ENCODE data around the gene CARTPT. TPM values are rescaled to one million over a fixed set of nuclear protein-coding genes. Genes with fewer than 3 reads are reported as not detected.

The CARTPT gene
- total RNA-seq, 1 experiment from 2014 or later, result not detected

GRCh38 chr5:71700803-71701202, 18.3 kb upstream of the CARTPT start:
- ChIA-PET RAD21 (ENCODE audit: low non-redundant PET in 1 of 2, low total read pairs in 2 of 2, uncharacterized antibody in 2 of 2, unreplicated experiment in 2 of 2) (no interaction called here), CTCF (no interaction called here), POLR2A (no interaction called here)
- DNase-seq (ENCODE audit: low read depth, low spot score) (no peak), ATAC-seq (no peak)
- H2AFZ ChIP-seq (ENCODE audit: low read depth, low read length, poor library complexity, severe bottlenecking), result no peak overlapping the region
- H3K27me3 ChIP-seq (ENCODE audit: insufficient read depth, low read length), result peaks cover 13% of the 10 kb centered on the region
- no peak overlapping the region for H3K27ac ChIP-seq (ENCODE audit: low read depth, low read length)
- intact Hi-C loops (cut with micrococcal nuclease), result no loop called here
- no peaks in the 10 kb centered on the region for H3K79me2 ChIP-seq (ENCODE audit: insufficient read depth, low read length)
- H3K9me3 ChIP-seq (ENCODE audit: control insufficient read depth in 1 of 2, insufficient read depth in 1 of 2, low read depth in 1 of 2, low read length in 2 of 2), result no peaks in the 10 kb centered on the region
- no peaks in the 10 kb centered on the region for H4K20me1 ChIP-seq (ENCODE audit: insufficient read depth)
- H3K9ac ChIP-seq (ENCODE audit: low read length), result no peak overlapping the region
- H3K36me3 ChIP-seq (ENCODE audit: control insufficient read depth in 1 of 2, insufficient read depth in 2 of 2, low read length in 2 of 2), result no peaks in the 10 kb centered on the region
- TF ChIP-seq CEBPB (IDR thresholded peaks at IDR 0.05; ENCODE audit: low read depth) (no peak), YY1 (IDR thresholded peaks at IDR 0.05; ENCODE audit: extremely low read depth, insufficient replicate concordance, low read depth, low read length) (no peak), MAX (IDR thresholded peaks at IDR 0.05) (no peak), SIN3A (IDR thresholded peaks at IDR 0.05; ENCODE audit: low read depth) (no peak), EZH2 (IDR thresholded peaks at IDR 0.05) (no peak), FOSL1 (IDR thresholded peaks at IDR 0.05; ENCODE audit: low read depth) (no peak), TCF7L2 (IDR thresholded peaks at IDR 0.05; ENCODE audit: borderline replicate concordance, extremely low read depth, insufficient read depth, insufficient read length) (no peak), POLR2A (IDR thresholded peaks at IDR 0.05; ENCODE audit: borderline replicate concordance, extremely low read depth, insufficient read depth, insufficient read length) (no peak), EGR1 (IDR thresholded peaks at IDR 0.05; ENCODE audit: low read depth) (no peak), RAD21 (IDR thresholded peaks at IDR 0.05; ENCODE audit: low read depth) (no peak), JUND (IDR thresholded peaks at IDR 0.05) (no peak), SP1 (IDR thresholded peaks at IDR 0.05; ENCODE audit: low read depth) (no peak), REST (IDR thresholded peaks at IDR 0.05; ENCODE audit: low read depth) (no peak)
- TF ChIP-seq, protein P1, sequence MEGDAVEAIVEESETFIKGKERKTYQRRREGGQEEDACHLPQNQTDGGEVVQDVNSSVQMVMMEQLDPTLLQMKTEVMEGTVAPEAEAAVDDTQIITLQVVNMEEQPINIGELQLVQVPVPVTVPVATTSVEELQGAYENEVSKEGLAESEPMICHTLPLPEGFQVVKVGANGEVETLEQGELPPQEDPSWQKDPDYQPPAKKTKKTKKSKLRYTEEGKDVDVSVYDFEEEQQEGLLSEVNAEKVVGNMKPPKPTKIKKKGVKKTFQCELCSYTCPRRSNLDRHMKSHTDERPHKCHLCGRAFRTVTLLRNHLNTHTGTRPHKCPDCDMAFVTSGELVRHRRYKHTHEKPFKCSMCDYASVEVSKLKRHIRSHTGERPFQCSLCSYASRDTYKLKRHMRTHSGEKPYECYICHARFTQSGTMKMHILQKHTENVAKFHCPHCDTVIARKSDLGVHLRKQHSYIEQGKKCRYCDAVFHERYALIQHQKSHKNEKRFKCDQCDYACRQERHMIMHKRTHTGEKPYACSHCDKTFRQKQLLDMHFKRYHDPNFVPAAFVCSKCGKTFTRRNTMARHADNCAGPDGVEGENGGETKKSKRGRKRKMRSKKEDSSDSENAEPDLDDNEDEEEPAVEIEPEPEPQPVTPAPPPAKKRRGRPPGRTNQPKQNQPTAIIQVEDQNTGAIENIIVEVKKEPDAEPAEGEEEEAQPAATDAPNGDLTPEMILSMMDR (IDR thresholded peaks at IDR 0.05 in 2 of 3, conservative IDR thresholded peaks at IDR 0.05 in 1 of 3; ENCODE audit: borderline replicate concordance in 1 of 3, insufficient read depth in 1 of 3, low read depth in 2 of 3, low read length in 2 of 3), result no peak
- TF ChIP-seq, protein P2, sequence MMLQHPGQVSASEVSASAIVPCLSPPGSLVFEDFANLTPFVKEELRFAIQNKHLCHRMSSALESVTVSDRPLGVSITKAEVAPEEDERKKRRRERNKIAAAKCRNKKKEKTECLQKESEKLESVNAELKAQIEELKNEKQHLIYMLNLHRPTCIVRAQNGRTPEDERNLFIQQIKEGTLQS (IDR thresholded peaks at IDR 0.05), result no peak
- no peak overlapping the region for H3K4me2 ChIP-seq (ENCODE audit: low read length)
- H3K4me1 ChIP-seq (ENCODE audit: control insufficient read depth in 1 of 2, insufficient read depth in 2 of 2, low read length in 2 of 2), result no peaks in the 10 kb centered on the region
- BruUV-seq (replicated peaks), result no TSS peak
- no peak overlapping the region for H3K4me3 ChIP-seq (replicated peaks in 1 of 2; ENCODE audit: low read depth in 1 of 2, low read length in 2 of 2)
- no peaks in the 10 kb centered on the region for H3K9me2 ChIP-seq (ENCODE audit: insufficient read depth)

Measured in HCT116 (cell line).